ENCODE results near the gene KIAA0408.

The KIAA0408 gene

GRCh38 chr6:127459231-127459641, at the start of gene KIAA0408:
Gene KIAA0408, minus strand, starts transcription at chr6:127459389. Its CDS starts 5,408 bp downstream, at chr6:127453981.
- DNase-seq (ENCODE audit: low read depth in 2 of 2): peak in 1 of 2 experiments; percentile 11

- no peak for DNase-seq (ENCODE audit: low read depth in 2 of 2)
Measured at GRCh38 chr6:127506894-127507293, 47.7 kb upstream of the KIAA0408 start.

- DNase-seq (ENCODE audit: low read depth in 2 of 2): no peak
Measured at GRCh38 chr6:127503022-127503421, 43.8 kb upstream of the KIAA0408 start.

- DNase-seq (ENCODE audit: low read depth in 2 of 2): no peak
Measured at GRCh38 chr6:127497410-127497809, 38.2 kb upstream of the KIAA0408 start.

GRCh38 chr6:127496471-127496870, 37.3 kb upstream of the KIAA0408 start:
- no peak for DNase-seq (ENCODE audit: low read depth in 2 of 2)

GRCh38 chr6:127494240-127494767, 35.1 kb upstream of the KIAA0408 start:
- no peak for DNase-seq (ENCODE audit: low read depth in 2 of 2)

GRCh38 chr6:127489248-127489647, 30.1 kb upstream of the KIAA0408 start:
- DNase-seq (ENCODE audit: low read depth in 2 of 2): no peak

GRCh38 chr6:127486934-127487333, 27.7 kb upstream of the KIAA0408 start:
- no peak for DNase-seq (ENCODE audit: low read depth in 2 of 2)

GRCh38 chr6:127484212-127484863, 25.1 kb upstream of the KIAA0408 start:
- DNase-seq (ENCODE audit: low read depth in 2 of 2): no peak

- no peak for DNase-seq (ENCODE audit: low read depth in 2 of 2)
Measured at GRCh38 chr6:127483399-127484055, 24.3 kb upstream of the KIAA0408 start.

GRCh38 chr6:127482325-127482724, 23.1 kb upstream of the KIAA0408 start:
- DNase-seq (ENCODE audit: low read depth in 2 of 2): no peak

- DNase-seq (ENCODE audit: low read depth in 2 of 2): no peak
Measured at GRCh38 chr6:127481628-127482027, 22.4 kb upstream of the KIAA0408 start.

- DNase-seq (ENCODE audit: low read depth in 2 of 2): no peak
Measured at GRCh38 chr6:127481111-127481510, 21.9 kb upstream of the KIAA0408 start.

GRCh38 chr6:127477658-127478057, 18.5 kb upstream of the KIAA0408 start:
- no peak for DNase-seq (ENCODE audit: low read depth in 2 of 2)

GRCh38 chr6:127475823-127476176, 16.6 kb upstream of the KIAA0408 start:
- no peak for DNase-seq (ENCODE audit: low read depth in 2 of 2)

GRCh38 chr6:127475135-127475822, 16.1 kb upstream of the KIAA0408 start:
- DNase-seq (ENCODE audit: low read depth in 2 of 2): no peak

GRCh38 chr6:127471379-127472255, 12.4 kb upstream of the KIAA0408 start:
- no peak for DNase-seq (ENCODE audit: low read depth in 2 of 2)

GRCh38 chr6:127468936-127469335, 9.7 kb upstream of the KIAA0408 start:
- DNase-seq (ENCODE audit: low read depth in 2 of 2): no peak

GRCh38 chr6:127466416-127466815, 7.2 kb upstream of the KIAA0408 start:
- no peak for DNase-seq (ENCODE audit: low read depth in 2 of 2)

GRCh38 chr6:127464881-127465459, 5.8 kb upstream of the KIAA0408 start:
- no peak for DNase-seq (ENCODE audit: low read depth in 2 of 2)

- peak; percentile 58 for DNase-seq (ENCODE audit: low read depth in 2 of 2)
Measured at GRCh38 chr6:127464161-127464880, 5.1 kb upstream of the KIAA0408 start.

Data from fibroblast of skin of left biceps (primary cell).